ENCODE data around the gene IDH3G.
"Not testable (repeated sequence)": the region's sequence is repeated elsewhere in the genome, so short reads cannot be mapped to it uniquely, and the experiment has no call there.

Gene IDH3G

DNA sequence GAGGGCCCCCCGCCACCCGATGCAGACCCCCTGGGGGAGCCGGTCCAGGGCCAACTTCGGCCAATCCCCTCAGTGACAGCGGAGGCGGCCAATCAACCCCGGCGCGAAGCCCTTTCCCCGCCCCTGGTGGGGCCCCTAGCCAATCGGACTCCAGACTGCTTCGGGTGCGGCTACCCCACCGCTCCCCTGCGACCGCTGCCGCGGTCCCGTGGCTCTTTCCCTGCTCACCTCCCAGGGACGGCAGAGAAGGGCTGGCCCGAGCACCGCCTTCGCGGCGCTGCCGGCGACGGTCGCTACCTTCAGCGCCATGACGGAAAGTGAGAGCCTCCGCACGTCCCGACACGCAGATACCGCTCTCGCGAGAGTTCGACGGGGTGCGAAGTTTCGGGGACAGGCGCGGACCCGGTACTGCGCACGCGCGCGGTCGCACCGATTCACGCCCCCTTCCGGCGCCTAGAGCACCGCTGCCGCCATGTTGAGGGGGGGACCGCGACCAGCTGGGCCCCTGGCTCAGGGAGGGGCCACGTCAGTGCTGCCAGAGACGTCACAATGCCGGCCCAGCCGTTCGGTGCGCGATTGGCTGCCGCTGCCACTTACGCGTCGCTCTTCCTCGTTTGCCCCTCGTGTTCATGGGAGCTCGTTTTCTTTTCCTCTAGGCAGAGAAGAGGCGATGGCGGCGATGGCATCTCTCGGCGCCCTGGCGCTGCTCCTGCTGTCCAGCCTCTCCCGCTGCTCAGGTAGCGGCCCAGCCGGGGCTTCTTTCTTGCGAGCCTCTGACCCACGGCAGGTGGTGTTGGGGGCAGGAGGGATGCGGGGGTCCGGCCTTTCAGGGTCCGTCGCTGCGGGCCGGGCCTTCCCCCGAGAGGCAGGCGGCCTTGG lies at the start of gene IDH3G, which contains the start of gene SSR4:
TSS of gene IDH3G (minus strand) at position 358 of the 879 bp plus-strand sequence. CDS start at position 309, 49 bp downstream.
TSS of gene SSR4 (plus strand) at position 651 of the 879 bp plus-strand sequence. CDS start at position 671, 20 bp downstream.
- peak; percentile 95 for DNase-seq

GRCh38 chrX:153836921-153837320 lies 42.7 kb upstream of the IDH3G start:
- DNase-seq = no peak

- no peak for DNase-seq
Observed at GRCh38 chrX:153832728-153833127, 38.6 kb upstream of the IDH3G start.

DNA sequence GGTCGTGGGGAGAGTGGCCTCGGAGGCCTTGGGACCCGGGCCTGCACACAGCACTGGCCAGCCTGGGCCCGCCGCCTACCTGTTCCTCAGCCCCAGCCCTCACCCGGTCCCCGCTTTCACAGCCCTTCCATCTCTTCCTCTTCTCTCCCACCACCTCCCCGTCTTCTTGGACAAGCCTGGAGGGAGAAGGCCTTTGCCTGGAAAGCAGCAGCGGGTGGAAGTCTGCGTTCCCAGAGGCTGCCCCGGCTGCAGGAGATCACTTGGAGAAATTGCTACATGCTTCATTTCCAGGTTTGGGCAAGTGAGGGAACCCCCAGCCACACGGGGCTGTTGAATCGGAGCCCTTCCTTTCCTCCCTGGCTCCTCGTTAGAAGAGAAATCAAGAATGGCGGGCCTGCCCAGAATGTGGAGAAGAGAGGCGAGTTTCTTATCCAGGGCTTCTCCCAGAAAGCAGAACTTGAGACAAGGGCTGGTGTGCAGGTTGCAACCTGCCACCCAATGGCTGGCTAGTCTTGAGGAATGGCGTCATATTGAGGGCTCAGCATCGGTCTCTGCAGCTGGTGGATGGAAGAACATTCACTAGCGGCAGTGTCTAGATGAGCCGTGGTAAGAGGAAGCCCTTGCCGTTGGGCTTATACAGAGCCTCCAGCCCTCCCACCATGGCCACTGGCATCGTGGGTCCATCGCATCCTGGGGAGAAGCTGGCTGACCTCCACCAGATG lies 37.4 kb upstream of the IDH3G start:
- DNase-seq = no peak

GRCh38 chrX:153830640-153831428 lies 36.7 kb upstream of the IDH3G start:
- DNase-seq = no peak

GRCh38 chrX:153829799-153830639 lies 35.8 kb upstream of the IDH3G start, which contains the start of gene PDZD4:
TSS of gene PDZD4 (minus strand) at chrX:153830544. CDS start at chrX:153830298, 246 bp downstream.
- no peak for DNase-seq

DNA sequence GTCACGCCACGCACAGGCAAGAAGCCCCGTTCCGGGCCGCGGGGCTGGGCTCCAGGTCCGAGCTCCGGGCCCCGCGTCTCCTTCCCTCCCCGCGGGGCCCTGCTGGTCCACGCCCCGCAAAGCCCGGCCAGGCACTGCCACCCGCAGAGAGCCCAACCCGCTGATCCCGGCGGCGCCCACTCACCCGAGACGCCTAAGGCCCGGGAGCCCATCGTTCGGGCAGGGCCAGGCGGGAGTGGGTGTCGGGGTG lies 35.3 kb upstream of the IDH3G start:
- no peak for DNase-seq

DNA sequence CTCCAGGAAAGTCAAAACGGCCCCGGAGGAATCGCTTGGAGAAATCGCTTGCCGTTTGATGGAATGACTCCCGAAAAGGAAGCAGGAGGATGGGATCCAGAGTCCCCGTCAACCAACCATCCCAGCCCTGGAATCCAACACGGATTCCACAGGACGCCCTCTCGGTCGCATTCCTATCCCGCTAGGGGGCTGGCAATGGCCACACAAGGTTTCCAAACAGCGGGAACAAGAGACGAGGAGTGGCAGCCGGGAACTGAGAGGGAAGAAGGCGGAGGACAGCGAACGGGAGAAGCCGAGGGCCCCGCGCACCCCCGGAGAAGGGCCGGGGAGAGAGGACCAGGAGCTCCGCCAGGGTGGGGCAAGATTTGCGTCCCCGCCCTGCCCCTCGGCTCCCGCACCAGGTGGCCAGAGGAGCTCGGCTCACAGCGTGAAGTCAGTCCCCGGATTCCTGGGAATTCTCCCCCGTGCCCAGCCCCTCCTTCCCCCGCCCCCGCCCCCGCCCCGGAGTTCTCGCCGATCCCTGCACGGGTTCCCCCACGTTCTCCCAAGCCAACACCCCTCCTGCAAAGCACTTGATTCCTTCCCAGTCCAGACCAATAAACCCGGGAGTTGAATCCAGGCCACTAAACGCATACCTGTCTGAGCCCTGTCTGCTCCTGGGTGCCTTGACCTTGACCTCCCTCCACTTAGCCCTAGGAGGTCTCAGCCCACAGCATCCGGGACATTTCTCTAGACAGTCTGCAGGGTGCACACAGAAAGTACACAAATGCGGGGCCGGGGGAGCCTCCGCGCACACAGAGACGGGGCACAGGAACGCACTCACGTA lies 34.8 kb upstream of the IDH3G start:
- DNase-seq = no peak

GRCh38 chrX:153828308-153828707 lies 34.1 kb upstream of the IDH3G start:
- DNase-seq = no peak

GRCh38 chrX:153827903-153828302 lies 33.7 kb upstream of the IDH3G start:
- DNase-seq = no peak

DNA sequence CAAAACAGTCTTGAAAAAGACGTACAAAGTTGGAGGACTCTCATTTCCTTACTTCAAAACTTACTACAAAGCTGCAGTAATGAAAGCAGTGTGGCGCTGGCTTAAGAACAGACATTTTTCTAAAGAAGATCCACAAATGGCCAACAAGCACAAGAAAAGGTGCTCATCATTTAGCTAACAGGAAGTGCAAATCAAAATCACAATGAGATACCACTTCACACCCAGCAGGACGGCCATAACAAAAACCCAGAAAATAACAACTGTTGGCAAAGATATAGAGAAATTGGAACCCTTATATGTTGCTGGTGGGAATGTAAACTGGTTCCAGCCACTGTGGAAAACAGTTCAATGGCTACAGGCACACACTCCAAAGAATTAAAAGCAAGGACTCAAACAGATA lies 32.8 kb upstream of the IDH3G start:
- DNase-seq = no peak

GRCh38 chrX:153825042-153825441 lies 30.9 kb upstream of the IDH3G start:
- no peak for DNase-seq

DNA sequence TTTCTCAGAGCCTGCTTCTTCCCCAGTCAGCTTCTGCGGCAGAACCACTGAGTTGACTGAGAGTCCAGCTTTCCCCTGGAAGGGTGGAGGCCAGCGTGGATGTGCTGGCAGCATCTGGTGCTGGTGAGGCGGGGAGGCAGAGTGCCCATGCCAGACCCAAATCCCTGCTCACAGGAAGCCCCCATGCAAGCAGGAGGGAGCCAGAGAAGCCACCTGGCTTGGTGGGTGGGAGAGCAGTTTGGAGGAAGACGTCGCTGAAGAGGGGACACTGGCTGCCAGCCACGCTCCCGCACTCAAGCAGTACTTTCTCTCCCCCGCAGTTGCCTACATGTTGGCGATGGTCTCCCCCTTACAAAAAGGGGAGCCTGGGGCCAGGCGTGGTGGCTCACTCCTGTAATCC lies 30.2 kb upstream of the IDH3G start:
- DNase-seq = no peak

DNA sequence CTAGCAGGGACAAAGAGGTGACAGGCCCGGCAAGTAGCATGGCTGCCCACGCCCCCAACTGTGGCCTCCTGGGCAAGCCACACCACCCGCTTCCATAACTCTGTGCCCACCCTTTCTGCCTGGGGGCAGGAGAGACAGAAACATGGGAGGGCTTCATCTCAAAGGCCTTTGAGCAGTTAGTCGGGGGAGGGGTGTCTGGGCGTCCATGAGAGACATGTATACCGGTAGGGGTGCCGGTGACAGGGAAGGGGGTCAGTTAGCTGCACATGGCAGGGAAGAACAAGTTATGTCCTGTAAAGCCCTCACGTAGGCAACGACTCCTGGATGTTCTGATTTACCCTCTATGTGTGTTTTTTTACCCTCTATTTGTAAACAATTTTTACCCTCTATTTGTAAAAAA lies 26.9 kb upstream of the IDH3G start:
- DNase-seq = no peak

DNA sequence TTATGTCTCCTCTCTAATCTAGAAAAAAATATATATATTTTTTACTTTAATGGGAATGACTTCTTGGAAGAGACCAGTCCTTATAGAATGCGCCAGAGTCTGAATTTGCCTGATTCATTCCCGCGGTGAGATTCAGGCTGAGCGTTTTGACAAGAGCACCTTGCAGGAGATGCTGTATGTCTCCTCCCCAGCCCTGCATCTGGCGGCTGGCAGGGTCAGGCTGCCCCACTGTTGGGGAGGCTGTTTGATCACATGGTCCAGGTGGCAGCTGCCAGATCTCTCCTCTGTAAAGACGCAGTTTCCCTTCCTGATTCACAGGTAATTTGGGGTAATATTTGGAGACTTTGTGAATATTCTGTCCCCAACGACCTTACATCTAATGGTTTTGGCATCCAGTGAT lies 26.4 kb upstream of the IDH3G start:
- DNase-seq = no peak

DNA sequence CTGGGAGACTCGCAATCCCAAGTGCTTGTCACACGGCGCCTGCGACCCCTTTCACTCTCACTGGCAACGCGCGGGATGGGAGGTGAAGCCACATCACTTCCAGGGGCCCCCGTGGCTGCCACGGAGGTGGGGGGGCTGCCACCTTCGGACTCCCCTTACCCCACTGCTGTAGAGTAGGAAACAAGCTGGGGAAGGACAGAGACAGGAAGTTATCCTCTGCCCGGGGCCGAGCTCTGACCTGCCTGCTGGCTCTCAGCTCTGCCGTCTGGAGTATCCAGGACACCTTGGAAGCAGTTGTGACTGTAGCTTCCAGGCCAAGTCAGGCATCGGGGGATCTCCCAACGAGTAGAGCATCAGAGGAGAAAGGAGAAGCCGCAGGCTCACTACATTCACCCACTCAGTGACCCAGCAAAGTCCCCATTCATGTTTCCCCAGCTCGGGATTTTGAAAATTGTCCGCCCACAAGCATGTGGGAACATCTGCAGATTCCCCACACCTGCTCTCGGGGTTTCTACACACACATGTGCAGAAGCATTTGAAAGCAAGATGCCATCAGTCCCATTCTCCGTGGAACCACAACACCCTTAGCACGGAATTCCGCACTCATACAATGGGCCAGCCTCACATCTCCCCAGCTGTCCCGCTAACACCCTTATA lies 25.3 kb upstream of the IDH3G start:
- DNase-seq = no peak

GRCh38 chrX:153818571-153819383 lies 24.6 kb upstream of the IDH3G start:
- DNase-seq = peak; percentile 40

DNA sequence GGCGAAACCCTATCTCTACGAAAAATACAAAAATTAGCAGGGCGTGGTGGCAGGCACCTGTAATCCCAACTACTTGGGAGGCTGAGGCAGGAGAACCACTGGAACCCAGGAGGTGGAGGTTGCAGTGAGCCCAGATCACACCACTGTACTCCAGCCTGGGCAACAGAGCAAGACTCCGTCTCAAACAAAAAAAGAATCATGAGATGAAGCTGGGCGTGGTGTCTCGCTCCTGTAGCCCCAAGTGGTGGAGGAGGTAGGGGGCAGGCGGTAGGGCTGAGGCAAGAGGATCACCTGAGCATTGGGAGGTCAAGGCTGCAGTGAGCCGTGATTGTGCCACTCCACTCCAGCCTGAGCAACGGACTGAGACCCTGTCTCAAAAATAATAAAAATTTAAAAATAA lies 23.9 kb upstream of the IDH3G start:
- not testable (repeated sequence) for DNase-seq

GRCh38 chrX:153816831-153817690 lies 22.9 kb upstream of the IDH3G start:
- DNase-seq = peak; percentile 18

Data from activated CD4-positive, alpha-beta T cell treated with anti-CD3 and anti-CD28 coated beads, Interleukin-10, Interleukin-2, amounts not matched to agents 100 ng/mL and 50 ng/mL, durations not matched to agents 16 hours and 8 hours (primary cell).